HL-60 (cell line): ENCODE data around the gene PNPLA2.

Experiments
- DNase-seq, 2 experiments: peaks; one replicate each; pipeline ENCODE4 v3.0.0-alpha.2; 2010 to 2020; ENCODE audit warnings: low read depth in 1 of 2, low spot score in 1 of 2
- H3K27ac ChIP-seq: fragments of 250-450 bp; sonication (Bioruptor Pico); replicated peaks from 2 replicates; pipeline ENCODE4 v1.5.1; 2020; ENCODE audit warnings: mild to moderate bottlenecking, moderate library complexity
- H3K27me3 ChIP-seq: fragments of 250-450 bp; sonication (Bioruptor Pico); 2 replicates; pipeline ENCODE4 v1.5.1; 2021; ENCODE audit warnings: mild to moderate bottlenecking, moderate library complexity; ENCODE audit not compliant: insufficient read depth, poor library complexity, severe bottlenecking
- H3K4me3 ChIP-seq: replicated peaks from 2 replicates; pipeline ENCODE4 v1.5.1; 2011; ENCODE audit warnings: mild to moderate bottlenecking, control low read depth, low read length; ENCODE audit not compliant: insufficient read depth
- CTCF ChIP-seq: IDR thresholded peaks from one replicate; pipeline ENCODE4 v1.5.1; 2011; ENCODE audit warnings: low read length, control low read depth, inconsistent platforms; ENCODE audit not compliant: insufficient read depth
- GABPA ChIP-seq: IDR thresholded peaks from 2 replicates; pipeline ENCODE4 v1.6.1; 2012; ENCODE audit warnings: low read depth
- POLR2AphosphoS5 ChIP-seq: IDR thresholded peaks from 2 replicates; pipeline ENCODE4 v1.6.1; 2012; ENCODE audit warnings: low read depth
- SPI1 ChIP-seq: IDR thresholded peaks from 2 replicates; pipeline ENCODE4 v1.6.1; 2012; ENCODE audit warnings: low read depth, mild to moderate bottlenecking, borderline replicate concordance
- TF ChIP-seq, protein P1 (sequence below): IDR thresholded peaks from 2 replicates; pipeline ENCODE4 v1.6.1; 2012; ENCODE audit warnings: low read depth; ENCODE audit not compliant: insufficient replicate concordance

The PNPLA2 gene

GRCh38 chr11:831118-831864, 12.6 kb downstream of the PNPLA2 start:
- Histone ChIP-seq H3K27ac (no peak overlapping the region), H3K27me3 (peaks cover 9% of the 10 kb centered on the region), H3K4me3 (no peak overlapping the region)
- TF ChIP-seq, protein P1, sequence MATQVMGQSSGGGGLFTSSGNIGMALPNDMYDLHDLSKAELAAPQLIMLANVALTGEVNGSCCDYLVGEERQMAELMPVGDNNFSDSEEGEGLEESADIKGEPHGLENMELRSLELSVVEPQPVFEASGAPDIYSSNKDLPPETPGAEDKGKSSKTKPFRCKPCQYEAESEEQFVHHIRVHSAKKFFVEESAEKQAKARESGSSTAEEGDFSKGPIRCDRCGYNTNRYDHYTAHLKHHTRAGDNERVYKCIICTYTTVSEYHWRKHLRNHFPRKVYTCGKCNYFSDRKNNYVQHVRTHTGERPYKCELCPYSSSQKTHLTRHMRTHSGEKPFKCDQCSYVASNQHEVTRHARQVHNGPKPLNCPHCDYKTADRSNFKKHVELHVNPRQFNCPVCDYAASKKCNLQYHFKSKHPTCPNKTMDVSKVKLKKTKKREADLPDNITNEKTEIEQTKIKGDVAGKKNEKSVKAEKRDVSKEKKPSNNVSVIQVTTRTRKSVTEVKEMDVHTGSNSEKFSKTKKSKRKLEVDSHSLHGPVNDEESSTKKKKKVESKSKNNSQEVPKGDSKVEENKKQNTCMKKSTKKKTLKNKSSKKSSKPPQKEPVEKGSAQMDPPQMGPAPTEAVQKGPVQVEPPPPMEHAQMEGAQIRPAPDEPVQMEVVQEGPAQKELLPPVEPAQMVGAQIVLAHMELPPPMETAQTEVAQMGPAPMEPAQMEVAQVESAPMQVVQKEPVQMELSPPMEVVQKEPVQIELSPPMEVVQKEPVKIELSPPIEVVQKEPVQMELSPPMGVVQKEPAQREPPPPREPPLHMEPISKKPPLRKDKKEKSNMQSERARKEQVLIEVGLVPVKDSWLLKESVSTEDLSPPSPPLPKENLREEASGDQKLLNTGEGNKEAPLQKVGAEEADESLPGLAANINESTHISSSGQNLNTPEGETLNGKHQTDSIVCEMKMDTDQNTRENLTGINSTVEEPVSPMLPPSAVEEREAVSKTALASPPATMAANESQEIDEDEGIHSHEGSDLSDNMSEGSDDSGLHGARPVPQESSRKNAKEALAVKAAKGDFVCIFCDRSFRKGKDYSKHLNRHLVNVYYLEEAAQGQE: no peak
- TF ChIP-seq GABPA: no peak
- TF ChIP-seq SPI1: no peak
- TF ChIP-seq CTCF: no peak
- no peak for TF ChIP-seq POLR2AphosphoS5
- no peak for DNase-seq

DNA sequence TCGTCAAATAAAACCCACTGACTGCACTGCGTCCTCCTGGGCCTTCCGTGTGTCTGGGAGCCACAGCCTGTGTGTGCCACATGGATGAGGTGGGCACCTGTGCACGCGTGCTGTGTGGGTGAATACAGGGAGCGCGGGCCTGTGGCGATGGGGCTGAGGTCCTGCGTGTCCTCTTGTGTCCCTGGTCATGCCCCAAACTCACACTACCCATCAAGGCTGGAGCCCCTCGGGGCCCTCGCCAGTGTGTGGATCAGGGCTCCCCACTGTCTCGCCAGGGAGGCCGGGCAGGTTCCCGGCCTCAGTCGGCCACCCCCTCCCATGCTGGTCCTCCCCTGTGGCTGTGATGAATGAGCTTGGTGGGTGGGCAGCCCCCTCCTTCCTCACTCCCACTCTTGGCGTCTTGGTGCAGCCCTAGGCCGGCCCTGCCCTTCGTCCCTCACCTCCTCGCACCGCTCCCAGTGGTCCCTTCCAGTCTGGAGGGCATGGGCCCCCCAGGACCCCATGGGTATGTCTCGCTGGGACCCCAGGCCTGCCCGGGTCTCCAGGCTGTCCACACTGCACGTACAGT, 13.3 kb downstream of the PNPLA2 start:
- Histone ChIP-seq H3K4me3 (peak overlapping the region; percentile 63), H3K27me3 (peaks cover 9% of the 10 kb centered on the region), H3K27ac (no peak overlapping the region; the same call in 1 of the 2 replicates)
- no peak for DNase-seq
- TF ChIP-seq POLR2AphosphoS5: no peak
- TF ChIP-seq, protein P1: no peak
- no peak for TF ChIP-seq CTCF
- no peak for TF ChIP-seq SPI1
- no peak for TF ChIP-seq GABPA

DNA sequence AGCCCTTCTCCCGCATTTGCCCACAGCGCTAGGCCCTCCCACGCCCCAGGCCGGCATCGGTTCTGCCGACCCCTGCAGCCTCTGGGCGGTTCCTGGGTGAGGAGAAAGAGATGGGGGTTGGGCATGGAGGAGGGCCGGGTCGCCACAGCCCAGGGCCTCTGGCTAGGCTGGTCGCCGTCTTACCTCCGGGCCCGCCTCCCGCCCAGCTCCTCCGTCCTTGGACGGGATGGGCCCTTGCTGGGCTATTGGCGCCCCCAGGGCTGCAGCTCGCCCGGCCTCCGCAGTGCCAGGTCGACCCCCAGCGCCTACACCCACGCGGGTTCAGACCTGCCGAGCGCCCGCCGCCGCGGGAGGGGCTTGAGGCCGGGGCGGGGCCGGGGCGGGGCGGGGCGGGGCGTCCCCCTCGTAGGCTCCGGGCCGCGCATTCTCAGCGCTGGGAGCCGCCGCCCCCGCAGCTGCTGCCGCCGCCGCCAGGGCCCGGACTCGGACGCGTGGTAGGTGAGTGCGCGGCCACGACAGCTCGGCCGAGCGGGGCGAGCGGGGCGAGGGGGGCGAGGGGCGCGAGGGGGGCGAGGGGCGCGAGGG, 13.9 kb downstream of the PNPLA2 start, which contains the start of gene CD151:
Gene CD151, plus strand, starts transcription at position 424 of the 585 bp plus-strand sequence. CDS start 3,118 bp downstream, outside the sequence.
- peak within 1 kb of the TSS; percentile 63 for H3K4me3 ChIP-seq
- H3K27ac ChIP-seq: peak within 1 kb of the TSS; percentile 52
- no peak for TF ChIP-seq CTCF
- TF ChIP-seq SPI1: no peak
- TF ChIP-seq POLR2AphosphoS5: no peak
- TF ChIP-seq, protein P1: no peak
- no peak for TF ChIP-seq GABPA
- DNase-seq: no peak
- peaks cover 9% of the 10 kb centered on the region for H3K27me3 ChIP-seq
